Measurements from ENCODE around the gene MIER1.
"Not testable (repeated sequence)": the region's sequence is repeated elsewhere in the genome, so short reads cannot be mapped to it uniquely, and the experiment has no call there.

Gene MIER1

DNA sequence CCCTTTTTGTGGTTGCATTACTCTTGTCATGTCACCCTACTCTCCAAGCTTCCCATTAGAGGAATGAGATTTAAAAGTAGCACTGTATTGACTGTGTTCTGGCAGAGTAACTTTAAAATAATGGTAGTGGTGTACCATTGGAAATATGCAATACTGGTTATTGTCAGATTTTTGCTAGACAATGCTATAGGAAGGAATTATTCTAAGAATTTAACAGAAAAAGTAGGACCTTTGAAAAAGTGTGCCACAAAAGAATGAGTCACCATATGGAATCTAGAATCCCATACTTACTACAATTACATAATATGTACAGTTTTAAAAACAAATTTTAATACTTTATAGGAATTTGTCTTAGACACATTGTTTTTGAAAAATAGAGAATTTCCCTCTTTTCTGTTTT, 13.8 kb downstream of the MIER1 start:
- no peak for DNase-seq (ENCODE audit: low read depth)

DNA sequence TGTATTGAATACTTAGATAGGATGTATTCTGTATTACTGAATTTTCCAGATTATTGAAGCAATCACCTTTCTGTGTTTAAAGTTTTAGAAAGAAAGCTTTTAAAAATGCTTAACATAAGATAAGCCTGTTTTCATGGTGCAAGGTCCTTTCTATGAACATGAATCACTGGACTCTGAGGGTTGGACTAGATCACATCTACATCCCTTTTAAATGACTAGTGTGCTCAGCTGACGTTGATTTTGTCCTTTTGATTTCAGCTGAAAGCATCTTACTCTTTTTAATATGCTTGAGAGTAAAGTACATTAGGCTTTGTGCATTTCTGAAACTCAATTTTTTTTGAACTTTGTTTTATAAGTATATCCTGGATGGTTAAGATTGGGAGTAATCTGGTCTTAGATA, 16.2 kb downstream of the MIER1 start:
- no peak for DNase-seq (ENCODE audit: low read depth)

DNA sequence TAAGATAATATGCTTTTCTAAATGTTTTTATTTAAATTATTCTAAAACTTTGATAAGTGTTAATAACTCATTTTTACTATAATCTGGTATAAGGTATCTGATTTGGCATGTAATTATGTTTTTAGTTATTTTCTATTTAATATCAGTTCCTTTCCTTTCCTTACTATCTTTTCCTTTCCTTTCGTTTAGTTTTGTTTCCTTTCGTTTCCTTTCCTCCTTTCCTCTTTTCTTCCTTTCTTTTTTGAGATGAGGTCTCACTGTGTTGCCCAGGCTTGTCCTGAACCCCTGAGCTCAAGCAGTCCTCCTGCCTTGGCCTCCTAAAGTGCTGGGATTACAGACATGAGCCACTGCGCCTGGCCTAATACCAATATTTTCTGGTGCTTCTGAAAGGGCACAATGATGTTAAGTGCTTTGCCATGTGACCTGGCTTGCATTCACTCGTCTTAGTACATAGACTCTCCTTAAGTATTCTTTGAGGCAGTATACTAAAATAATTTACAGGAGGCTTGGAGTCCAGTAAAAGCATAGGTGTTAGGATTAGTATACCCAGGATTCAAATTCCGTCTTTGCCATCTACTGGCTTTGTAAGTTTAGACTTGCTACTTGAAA, 18.7 kb downstream of the MIER1 start:
- DNase-seq (ENCODE audit: low read depth) = no peak

DNA sequence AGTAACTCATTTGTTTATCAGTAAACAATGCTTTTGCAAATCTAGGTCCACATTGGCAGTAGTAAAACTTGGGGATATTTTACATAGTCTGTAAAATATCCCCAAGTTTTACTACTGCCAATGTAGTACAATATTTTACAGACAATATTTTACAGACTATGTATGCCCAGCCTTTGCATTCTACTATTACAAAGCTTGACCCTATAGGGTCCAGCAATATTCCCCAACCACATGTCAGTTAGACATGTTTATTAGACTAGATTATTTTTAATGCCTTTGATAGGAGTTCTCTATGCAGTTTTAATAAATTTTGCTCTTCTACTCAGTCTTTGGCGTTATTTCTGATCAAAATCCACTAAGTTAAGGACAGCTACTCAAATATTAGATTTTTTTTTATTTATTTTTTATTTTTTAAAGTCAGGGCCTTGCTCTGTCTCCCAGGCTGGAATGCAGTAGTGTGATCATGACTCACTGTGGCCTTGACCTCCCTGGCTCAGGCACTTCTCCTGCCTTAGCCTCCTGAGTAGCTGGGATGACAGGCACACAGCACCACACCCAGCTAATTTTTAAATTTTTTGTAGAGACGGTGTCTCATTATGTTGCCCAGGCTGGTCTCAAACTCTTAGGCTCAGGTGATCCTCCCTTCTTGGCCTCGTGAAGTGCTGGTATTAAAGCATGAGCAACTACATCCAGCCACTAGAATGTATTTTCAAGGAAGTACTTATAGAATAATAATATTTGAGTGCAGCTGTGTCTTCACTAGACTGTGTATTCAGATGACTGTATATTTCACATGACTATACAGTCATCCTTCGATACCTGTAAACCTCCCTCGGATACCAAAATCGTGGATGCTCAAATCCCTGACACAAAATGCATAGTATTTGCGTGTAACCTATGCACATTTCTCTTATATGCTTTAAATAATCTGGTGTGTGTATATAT, 19.8 kb downstream of the MIER1 start:
- no peak for DNase-seq (ENCODE audit: low read depth)

DNA sequence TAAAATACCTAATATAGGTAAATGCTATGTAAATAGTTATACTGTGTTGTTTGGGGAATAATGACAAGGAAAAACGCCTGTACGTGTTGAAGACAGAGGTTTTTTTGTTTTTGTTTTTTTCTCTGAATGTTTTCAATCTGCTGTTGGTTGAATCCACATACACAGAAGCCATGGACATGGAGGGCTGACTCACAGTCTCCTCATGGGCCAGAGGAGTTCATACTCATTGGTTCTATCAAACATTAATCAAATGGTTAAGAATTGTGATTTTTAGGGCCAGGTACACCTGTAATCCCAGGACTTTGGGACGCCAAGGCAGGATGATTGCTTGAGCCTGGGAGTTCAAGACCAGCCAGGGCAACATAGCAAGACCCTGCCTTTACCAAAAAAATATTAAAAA, 20.5 kb downstream of the MIER1 start:
- DNase-seq (ENCODE audit: low read depth) = no peak

DNA sequence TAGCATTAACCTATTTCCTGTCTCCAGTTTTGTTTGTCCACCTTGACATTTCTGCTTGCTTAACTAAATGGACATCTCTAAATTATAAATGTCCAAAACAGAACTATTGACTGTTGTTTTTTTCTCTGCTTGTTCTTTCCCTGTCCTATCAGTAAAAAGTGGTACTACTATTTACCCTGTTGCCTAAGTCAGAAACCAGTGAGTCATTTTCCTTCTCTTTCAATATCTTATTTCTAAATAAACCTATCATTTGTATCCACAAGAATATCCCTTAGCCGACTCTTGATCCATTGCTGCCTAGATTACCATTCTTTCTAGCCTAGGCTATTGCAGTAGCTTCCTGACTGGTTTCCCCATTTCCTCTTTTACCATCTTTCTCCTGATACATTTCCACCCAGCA, 22.5 kb downstream of the MIER1 start:
- no peak for DNase-seq (ENCODE audit: low read depth)

DNA sequence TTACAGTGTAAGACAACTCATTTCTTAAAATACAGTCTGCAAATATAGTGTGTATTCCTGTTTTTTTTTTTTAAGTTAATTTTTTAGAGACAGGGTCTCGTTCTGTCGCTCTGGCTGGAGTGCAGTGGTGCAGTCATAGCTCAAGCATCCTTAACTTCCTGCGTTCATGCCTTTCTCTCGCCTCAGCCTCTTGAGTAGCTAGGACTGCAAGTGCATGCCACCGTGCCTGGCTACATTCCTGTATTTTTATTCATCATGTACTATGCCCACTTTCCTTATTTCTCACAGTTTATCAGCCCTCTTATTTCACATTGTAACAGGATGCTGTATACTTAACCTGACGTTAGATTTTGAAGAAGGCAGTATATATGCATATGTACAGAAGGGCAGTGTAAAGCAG, 26.7 kb downstream of the MIER1 start:
- DNase-seq (ENCODE audit: low read depth) = no peak

DNA sequence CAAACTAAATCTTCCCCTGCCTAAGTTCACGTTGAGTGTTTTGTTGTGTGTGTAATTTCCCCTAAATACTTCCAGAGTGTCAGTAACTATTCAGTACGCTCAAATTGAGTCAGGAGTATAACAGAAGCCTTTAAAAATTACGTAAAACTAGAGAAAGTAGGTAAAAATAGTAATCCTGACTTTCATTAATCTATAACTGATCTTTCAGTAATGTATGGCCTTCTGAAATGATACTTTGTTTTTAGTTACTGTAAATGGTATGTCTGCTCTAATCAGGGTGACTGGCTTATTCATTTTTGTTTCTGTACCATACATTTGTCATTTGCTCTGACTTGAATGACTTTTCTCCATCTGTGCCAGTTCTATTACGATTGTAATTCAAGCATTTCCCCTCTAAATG, 29.4 kb downstream of the MIER1 start:
- DNase-seq (ENCODE audit: low read depth) = no peak

DNA sequence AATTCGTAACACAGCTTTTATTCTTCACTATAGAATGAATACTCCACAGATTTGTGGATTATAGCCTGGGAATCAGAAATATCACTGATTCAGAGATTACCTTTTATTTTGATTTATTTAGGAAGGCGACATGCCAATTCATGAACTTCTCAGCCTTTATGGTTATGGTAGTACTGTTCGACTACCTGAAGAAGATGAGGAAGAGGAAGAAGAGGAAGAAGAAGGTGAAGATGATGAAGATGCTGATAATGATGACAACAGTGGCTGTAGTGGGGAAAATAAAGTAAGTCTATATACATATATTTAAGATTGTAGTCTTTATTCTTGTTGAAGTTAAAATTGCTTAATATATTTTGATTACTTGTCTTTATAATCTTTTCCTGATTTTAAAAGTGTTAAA, 33.1 kb downstream of the MIER1 start:
- no peak for DNase-seq (ENCODE audit: low read depth)

DNA sequence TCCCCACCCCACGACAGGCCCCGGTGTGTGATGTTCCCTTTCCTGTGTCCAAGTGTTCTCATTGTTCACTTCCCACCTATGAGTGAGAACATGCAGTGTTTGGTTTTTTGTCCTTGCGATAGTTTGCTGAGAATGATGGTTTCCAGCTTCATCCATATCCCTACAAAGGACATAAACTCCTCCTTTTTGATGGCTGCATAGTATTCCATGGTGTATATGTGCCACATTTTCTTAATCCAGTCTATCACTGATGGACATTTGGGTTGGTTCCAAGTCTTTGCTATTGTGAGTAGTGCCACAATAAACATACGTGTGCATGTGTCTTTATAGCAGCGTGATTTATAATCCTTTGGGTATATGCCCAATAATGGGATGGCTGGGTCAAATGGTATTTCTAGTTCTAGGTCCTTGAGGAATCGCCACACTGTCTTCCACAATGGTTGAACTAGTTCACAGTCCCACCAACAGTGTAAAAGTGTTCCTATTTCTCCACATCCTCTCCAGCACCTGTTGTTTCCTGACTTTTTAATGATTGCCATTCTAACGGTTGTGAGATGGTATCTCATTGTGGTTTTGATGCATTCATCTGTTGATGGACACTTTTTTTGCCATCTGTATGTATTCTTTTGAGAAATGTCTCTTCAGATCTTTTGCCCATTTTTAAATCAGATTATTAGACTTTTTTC, 41.5 kb downstream of the MIER1 start:
- DNase-seq (ENCODE audit: low read depth) = not testable (repeated sequence)

DNA sequence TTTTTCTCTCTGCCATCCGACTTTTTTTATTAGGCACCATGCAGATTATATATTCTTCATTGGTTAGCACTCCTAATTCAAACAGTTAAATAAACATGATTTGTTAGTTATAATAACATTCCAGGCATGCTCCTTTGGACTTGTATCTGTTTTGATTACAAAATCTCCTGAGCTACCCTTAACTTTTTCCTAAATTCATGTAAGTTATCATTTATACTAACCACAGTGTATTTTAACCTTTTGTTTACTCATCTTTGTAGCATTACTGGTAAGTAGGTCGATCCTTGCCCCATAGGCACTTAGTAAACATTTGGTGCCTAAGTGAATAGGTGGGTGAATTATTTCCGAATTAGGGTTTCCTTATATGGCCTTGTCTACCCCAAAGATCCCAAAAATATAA, 43.8 kb downstream of the MIER1 start:
- DNase-seq (ENCODE audit: low read depth) = no peak

DNA sequence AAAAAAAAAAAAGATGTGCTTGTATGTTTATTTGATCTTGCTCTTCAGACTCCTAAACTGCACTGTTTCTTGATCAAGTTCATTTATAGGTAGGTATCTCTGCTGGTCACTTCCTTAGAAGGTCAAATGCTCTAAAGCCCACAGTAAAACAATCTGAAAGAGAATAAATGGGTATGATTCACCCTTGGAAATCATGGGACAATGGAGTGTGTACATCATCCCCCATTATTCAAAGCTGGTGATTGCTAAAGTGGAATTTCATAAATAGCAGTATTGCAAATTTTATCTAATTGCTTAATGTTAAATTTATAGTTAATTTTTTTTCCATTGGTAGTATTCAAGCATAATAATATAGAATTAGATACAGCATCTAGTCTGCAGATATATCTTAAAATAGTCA, 53.4 kb downstream of the MIER1 start:
- no peak for DNase-seq (ENCODE audit: low read depth)

DNA sequence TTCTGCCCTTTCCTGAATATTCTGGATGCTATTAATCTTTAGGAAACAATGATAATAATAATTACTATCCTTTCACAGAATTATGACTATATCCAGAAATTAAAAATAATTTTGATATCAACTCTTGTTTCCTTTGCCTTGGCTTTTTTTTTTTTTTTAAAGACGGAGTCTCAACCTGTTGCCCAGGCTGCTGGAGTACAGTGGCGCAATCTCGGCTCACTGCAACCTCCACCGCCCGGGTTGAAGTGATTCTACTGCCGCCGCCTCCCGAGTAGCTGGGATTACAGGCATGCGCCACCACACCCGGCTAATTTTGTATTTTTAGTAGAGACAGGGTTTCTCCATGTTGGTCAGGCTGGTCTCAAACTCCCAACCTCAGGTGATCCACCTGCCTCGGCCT, 54.8 kb downstream of the MIER1 start:
- DNase-seq (ENCODE audit: low read depth) = not testable (repeated sequence)

DNA sequence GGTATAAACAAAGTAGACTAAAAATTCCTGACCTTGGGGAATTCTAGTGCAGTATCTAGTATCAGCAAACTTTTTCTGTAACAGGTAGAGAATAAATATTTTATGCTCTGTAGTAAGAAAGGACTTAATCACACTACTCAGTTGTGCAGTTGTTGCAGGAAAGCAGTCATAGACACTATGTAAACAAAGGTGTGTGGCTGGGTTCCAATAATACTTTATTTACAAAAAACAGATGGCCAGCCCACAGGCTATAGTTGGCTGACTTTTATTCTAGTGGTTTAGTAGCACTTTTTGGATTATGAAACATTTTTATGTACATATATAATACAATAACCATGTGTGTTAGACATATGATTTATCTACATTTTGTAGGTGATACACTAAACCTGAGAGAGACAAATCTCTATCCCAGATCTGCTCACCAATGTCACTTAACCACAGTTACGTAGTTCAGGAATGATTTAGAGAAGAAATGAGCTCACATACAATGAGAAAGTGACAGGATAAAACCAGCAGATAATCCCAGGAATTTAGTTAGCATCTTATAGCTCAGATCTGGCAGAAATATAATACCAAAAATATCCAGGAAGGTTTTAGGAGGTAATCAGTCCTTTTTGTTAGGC, 56.1 kb downstream of the MIER1 start:
- no peak for DNase-seq (ENCODE audit: low read depth)

DNA sequence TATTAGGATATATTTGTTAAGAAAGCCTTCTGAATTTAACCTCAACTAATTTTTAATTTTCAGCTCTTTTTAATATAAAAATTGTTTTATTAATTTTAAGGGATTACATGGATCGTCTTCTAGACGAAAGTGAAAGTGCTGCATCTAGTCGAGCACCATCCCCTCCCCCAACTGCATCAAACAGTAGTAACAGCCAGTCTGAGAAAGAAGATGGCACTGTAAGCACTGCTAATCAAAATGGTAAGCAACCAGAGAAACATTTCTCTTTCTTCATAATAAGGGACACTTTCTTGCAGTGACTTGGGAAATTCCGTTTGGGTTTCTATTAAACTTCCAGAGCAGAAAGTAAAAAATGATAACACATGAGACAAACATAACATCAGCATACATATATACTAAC, 56.9 kb downstream of the MIER1 start:
- no peak for DNase-seq (ENCODE audit: low read depth)

DNA sequence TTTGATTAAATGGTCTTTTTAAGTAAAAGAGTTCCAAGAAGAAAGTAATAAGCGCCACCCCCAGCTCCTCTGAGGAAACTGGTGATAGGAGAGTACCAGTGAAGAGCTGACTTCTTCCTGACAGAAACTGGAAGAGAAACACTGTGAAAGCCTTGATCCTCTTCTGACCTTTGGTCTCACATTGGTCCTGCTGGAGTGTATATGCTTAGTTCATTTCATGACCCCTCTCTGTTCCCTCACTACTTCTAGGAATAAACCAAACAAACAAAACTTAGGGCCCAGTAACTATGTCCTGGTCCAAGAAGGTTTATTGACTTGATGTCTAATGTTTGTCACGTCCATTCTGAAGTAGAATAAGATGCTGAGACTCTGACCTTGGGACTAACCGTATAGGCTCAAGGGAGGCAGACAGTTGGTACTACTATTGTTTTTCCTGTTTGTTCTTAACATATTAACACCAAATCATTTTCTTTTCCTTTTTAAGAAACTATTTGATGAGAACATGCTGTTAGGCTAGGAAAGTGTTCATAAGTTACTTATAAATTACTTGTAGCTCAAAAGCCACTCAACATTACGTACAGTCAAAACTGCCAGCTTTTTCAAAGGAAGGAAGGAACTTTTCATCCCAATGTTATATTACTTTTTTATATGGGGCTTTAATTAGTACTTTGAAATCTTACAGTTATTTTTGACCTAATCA, 57.9 kb downstream of the MIER1 start:
- DNase-seq (ENCODE audit: low read depth) = no peak

DNA sequence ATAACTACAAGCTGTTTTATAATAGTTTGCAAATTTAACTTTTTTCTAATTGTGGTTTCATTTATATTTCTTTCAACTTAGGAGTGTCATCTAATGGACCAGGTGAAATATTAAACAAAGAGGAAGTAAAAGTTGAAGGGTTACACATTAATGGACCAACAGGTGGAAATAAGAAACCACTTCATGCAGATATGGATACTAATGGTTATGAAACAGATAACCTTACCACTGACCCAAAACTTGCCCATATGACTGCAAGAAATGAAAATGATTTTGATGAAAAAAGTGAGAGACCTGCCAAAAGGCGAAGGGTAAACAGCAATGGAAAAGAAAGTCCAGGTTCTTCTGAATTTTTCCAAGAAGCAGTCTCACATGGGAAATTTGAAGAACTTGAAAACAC, 59.7 kb downstream of the MIER1 start:
- no peak for DNase-seq (ENCODE audit: low read depth)

DNA sequence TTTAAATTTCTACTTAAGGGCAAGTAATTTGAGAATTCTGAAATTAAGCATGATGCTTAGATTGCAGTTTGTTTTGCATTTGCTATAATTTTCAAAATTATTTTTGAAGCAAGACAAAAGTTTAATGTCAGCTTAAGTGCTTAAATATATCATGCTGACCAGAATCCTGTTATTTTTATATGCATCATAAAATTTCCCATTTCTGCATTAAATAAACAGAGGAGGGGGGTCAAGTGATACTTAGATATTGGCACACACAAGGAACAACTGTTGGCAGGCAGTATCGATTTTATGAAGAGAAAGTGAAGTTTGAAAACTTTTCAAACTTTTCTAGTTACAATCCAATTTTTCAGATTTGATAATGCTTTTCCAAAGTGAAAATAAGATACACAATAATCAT, 61.0 kb downstream of the MIER1 start:
- DNase-seq (ENCODE audit: low read depth) = no peak

DNA sequence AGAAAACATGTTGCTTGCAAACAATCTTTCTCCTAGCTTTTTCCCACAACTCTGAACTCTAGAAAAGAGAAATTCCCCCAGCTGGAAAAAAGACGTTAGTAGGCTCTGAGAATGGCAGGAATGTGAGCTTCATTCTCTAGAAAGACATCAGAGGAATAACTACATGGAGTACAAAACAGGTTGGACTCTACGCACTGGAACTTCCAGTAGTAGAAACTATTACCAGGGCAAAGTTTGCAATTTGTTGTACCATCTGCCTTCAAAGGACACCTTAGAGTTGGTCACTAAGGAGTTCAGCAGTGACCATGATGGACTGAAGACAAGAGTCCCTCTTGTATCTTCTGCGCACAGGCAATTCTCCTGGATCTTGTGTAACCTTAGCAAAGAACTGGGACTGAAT, 68.3 kb downstream of the MIER1 start:
- DNase-seq (ENCODE audit: low read depth) = no peak

DNA sequence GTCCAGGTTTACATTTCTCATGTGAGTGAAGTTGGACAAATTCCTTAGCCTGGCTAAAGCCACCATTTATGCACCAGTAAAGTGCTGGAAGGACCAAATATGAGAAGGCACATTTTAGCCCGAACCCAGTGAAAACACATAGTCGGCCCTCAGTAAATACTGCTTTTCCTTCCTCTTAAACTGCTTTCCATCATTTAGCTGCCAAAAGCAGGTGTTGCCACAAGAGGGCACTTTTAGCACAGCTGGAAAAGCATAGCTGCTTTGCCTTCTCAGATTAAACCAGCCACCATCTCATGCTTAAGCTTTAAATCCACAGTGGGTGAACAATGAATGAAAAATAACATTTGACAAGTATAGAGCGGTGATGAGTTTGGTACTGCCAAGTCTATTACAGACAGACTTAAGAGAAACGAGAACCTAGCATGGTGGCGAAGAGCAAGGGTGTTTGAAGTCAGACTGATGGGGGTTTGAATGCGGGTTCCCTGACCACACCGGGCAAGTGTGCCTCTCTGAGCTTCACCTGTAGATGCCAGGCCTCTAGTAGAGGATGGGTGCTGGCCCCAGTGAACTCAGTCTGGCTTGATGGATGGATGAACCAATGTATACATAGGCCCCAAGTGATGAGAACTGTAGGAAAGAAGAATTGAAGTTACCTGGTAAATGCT, 71.4 kb downstream of the MIER1 start:
- DNase-seq (ENCODE audit: low read depth) = peak; percentile 27

DNA sequence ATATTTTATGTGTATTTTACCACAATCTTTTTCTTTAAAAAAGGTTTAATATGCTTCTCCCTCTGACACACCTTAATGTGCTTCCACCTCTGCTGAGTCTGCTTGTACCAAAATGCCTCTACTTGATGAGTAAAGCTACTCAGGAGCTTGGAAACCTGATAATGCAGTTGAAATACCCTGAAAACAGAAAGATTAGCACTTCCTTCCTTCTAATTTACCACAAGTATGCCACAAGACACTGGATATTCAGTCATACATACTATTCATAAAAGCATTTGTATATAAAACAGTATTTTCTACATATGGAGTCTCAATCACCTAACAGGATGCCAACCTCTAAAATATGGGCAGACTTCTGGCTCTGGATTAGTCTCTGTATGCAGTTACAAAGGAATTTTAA, 74.2 kb downstream of the MIER1 start:
- no peak for DNase-seq (ENCODE audit: low read depth)
